ENCODE data around the gene USP5. TPM values are rescaled to one million over a fixed set of nuclear protein-coding genes. Genes with fewer than 3 reads are reported as not detected.
A peak's percentile ranks its signal among the peaks of the same experiment; 100 is the strongest.

USP5 gene
- total and polyA plus RNA-seq, 2 experiments from 2014 or later: 145 to 156 TPM

- Histone ChIP-seq H3K27ac (peak overlapping the region; percentile 78), H3K36me3 (peaks cover 35% of the 10 kb centered on the region), H3K4me1 (ENCODE audit: low read depth) (no peaks in the 10 kb centered on the region), H3K9me3 (ENCODE audit: low read depth) (no peaks in the 10 kb centered on the region), H3K27me3 (no peaks in the 10 kb centered on the region), H3K4me3 (no peak overlapping the region)
- DNase-seq (ENCODE audit: low read depth in 1 of 2, low spot score in 1 of 2): no peak
- TF ChIP-seq CTCF (IDR thresholded peaks at IDR 0.05; ENCODE audit: low read depth, low read length): no peak
Observed at GRCh38 chr12:6854036-6854435, 2.1 kb downstream of the USP5 start.

GRCh38 chr12:6855322-6855721 is 3.4 kb downstream of the USP5 start:
- no peak for TF ChIP-seq CTCF (IDR thresholded peaks at IDR 0.05; ENCODE audit: low read depth, low read length)
- peaks cover 41% of the 10 kb centered on the region for H3K36me3 ChIP-seq

GRCh38 chr12:6858799-6859198 is 6.8 kb downstream of the USP5 start:
- no peak for TF ChIP-seq CTCF (IDR thresholded peaks at IDR 0.05; ENCODE audit: low read depth, low read length)
- H3K36me3 ChIP-seq: peaks cover 66% of the 10 kb centered on the region
- DNase-seq (ENCODE audit: low read depth in 1 of 2, low spot score in 1 of 2): no peak
- H3K4me3 ChIP-seq: no peak overlapping the region
- no peaks in the 10 kb centered on the region for H3K9me3 ChIP-seq (ENCODE audit: low read depth)
- no peaks in the 10 kb centered on the region for H3K4me1 ChIP-seq (ENCODE audit: low read depth)
- H3K27me3 ChIP-seq: no peaks in the 10 kb centered on the region
- H3K27ac ChIP-seq: no peak overlapping the region

More at GRCh38 chr12:6855322-6855721, 3.4 kb downstream of the USP5 start:
- H3K27me3 ChIP-seq: no peaks in the 10 kb centered on the region
- no peak overlapping the region for H3K4me3 ChIP-seq
- no peaks in the 10 kb centered on the region for H3K4me1 ChIP-seq (ENCODE audit: low read depth)
- no peak overlapping the region for H3K27ac ChIP-seq
- no peaks in the 10 kb centered on the region for H3K9me3 ChIP-seq (ENCODE audit: low read depth)
- DNase-seq (ENCODE audit: low read depth in 1 of 2, low spot score in 1 of 2): no peak

- H3K27me3 ChIP-seq: no peaks in the 10 kb centered on the region
- H3K9me3 ChIP-seq (ENCODE audit: low read depth): no peaks in the 10 kb centered on the region
- H3K4me1 ChIP-seq (ENCODE audit: low read depth): no peaks in the 10 kb centered on the region
- H3K4me3 ChIP-seq: no peak overlapping the region
- DNase-seq (ENCODE audit: low read depth in 1 of 2, low spot score in 1 of 2): no peak
- no peak for TF ChIP-seq CTCF (IDR thresholded peaks at IDR 0.05; ENCODE audit: low read depth, low read length)
- H3K27ac ChIP-seq: no peak overlapping the region
- H3K36me3 ChIP-seq: peaks cover 77% of the 10 kb centered on the region
Observed at GRCh38 chr12:6860116-6860515, 8.2 kb downstream of the USP5 start.

- H3K4me1 ChIP-seq (ENCODE audit: low read depth): no peaks in the 10 kb centered on the region
- no peak overlapping the region for H3K27ac ChIP-seq
- no peaks in the 10 kb centered on the region for H3K9me3 ChIP-seq (ENCODE audit: low read depth)
- TF ChIP-seq CTCF (IDR thresholded peaks at IDR 0.05; ENCODE audit: low read depth, low read length): no peak
- no peak overlapping the region for H3K4me3 ChIP-seq
- no peaks in the 10 kb centered on the region for H3K27me3 ChIP-seq
- no peak for DNase-seq (ENCODE audit: low read depth in 1 of 2, low spot score in 1 of 2)
- H3K36me3 ChIP-seq: peaks cover 76% of the 10 kb centered on the region
Observed at GRCh38 chr12:6860942-6861341, 9.0 kb downstream of the USP5 start.

GRCh38 chr12:6861391-6861790 is 9.4 kb downstream of the USP5 start:
- H3K36me3 ChIP-seq: peaks cover 73% of the 10 kb centered on the region
- H3K27me3 ChIP-seq: no peaks in the 10 kb centered on the region
- no peaks in the 10 kb centered on the region for H3K4me1 ChIP-seq (ENCODE audit: low read depth)
- DNase-seq (ENCODE audit: low read depth in 1 of 2, low spot score in 1 of 2): no peak
- no peak overlapping the region for H3K4me3 ChIP-seq
- TF ChIP-seq CTCF (IDR thresholded peaks at IDR 0.05; ENCODE audit: low read depth, low read length): no peak
- no peaks in the 10 kb centered on the region for H3K9me3 ChIP-seq (ENCODE audit: low read depth)
- no peak overlapping the region for H3K27ac ChIP-seq
